Cerebellar cortex (tissue), 1 donor: ENCODE results near the gene SYT13.

Experiments
- DNase-seq: peaks from one replicate; pipeline ENCODE4 v3.0.0-alpha.2; 2015; ENCODE audit warnings: low spot score

The SYT13 gene, protein sequence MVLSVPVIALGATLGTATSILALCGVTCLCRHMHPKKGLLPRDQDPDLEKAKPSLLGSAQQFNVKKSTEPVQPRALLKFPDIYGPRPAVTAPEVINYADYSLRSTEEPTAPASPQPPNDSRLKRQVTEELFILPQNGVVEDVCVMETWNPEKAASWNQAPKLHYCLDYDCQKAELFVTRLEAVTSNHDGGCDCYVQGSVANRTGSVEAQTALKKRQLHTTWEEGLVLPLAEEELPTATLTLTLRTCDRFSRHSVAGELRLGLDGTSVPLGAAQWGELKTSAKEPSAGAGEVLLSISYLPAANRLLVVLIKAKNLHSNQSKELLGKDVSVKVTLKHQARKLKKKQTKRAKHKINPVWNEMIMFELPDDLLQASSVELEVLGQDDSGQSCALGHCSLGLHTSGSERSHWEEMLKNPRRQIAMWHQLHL

DNA sequence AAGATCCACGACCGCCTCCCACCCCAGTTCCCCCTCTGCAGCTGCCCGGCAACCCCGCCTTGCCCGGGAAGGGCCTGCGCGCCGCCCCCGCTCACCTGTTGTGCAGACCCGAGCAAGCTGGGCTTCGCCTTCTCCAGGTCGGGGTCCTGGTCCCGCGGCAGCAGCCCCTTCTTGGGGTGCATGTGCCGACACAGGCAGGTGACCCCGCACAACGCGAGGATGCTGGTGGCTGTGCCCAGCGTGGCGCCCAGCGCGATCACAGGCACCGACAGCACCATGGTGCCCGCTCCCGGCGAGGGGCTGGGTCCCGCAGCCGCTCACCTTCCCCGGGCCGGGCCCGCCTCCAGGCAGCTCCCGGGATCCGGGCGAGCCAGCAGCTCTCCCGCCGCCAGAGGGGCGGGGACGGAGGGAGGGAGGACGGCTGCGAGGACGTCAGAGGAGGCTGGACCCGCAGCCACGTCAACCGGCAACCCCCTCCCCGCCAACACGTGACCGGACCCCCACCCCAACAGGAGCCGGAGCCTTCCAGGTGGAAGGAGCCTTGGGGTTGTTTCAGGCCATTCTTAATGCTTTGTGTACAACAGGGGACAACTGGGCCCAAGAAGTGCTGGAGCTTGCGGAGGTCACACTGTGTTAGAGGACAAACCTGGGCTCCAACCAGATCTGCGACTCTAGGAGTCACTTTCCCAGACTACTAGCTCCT is at the start of gene SYT13:
SYT13 (minus strand) TSS at position 412 of the 703 bp plus-strand sequence; CDS start at position 278, 134 bp downstream.
- DNase-seq, result peak; percentile 82

DNA sequence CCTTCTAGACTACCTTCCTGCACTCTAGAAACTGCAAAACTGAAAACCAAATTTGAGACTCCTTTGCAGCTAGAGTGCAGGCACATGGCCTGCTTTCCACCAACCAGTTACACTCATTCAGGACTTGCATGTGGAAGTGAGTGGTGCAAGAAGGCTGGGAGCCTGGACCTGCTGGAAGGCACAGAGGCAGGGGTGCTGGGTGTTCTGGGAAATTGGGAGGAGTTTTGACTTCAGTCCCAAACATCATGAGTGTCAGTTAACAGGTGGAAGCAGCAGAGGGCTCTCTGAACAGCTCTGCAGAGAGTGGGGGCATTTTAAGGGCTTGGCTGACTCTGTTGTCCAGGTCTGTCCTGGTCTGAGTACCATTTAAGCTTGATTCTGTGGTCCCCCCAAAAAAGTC is 49.3 kb upstream of the SYT13 start:
- DNase-seq, result no peak

DNA sequence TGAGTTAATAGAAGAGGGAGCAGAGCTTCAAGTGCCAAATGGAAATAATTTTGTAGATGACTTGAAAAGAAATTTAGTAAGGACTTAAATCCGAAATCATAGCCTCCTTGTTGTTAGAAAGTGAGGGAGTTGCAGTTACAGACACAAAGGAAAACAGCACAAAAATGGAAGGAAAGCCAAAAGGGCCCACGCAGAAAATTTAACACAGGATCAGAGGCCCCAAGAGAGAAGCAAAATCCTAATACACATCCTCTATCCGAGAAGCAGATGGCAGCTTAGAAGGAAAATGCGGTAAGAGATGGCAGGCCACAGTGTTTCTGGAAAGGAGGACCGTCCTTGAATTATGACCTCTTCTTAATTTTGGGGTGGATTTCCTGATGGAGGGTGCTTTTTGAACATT is 48.7 kb upstream of the SYT13 start:
- DNase-seq, result no peak

DNA sequence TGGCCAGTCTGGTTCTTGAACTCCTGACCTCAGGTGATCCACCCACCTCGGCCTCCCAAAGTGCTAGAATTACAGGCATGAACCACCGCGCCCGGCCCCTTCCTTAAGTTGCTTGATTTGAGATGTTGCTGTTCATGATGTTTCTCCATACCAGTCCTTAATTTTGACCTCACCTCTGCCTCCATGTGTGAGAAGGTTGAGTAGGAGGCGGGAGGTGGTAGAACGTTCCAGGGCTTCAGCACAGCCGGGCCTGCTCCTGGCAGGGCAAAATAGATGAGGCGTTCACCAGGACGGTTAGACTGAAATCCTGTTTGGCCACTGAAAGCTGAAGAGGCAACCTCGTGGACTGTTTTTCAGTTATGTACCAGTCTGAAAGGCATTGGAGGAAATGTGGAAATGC is 48.3 kb upstream of the SYT13 start:
- DNase-seq, result no peak

DNA sequence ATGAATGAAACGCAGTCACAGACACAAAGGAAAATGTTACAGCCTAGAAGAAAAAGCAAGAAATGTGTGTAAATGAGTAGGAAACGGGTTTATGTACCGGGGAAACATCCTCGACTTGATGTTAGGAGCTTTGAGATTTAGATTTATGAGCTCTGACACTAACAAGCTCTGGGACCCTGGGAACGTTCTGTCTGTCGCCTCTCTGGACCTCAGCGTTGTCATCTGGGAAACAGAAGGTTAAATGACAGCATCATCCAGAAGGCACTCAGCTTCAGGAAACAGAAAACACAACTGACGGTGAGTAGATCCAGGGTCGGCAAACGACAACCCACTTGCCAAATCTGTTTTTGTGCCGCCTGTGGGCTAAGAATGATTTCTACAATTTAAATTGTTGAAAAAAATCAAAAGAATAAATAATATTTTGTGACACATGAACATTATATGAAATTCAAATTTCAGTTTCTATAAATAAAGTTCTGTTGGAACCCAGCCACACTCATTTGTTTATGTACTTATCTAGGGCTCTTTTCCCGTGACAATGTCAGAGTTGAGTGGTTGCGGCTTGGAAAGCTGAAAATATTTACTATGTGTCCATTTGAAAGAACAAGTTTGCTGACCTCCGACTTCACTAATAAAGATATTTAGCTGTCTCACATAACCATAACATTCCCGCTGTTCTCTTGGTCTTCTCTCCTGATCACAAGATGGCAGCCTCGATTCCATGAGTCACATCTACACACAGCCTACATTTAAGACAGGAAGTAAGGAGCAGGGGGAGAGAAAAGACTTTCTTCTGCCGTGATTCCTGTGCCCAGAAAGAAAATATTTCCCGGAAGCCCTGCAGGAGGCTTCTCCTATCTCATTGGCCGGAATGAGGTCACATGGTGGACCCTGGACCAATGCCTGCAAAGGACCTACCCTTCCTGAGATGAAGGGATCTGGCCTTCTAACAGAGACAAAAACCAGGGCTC is 47.1 kb upstream of the SYT13 start:
- DNase-seq, result peak; percentile 10

DNA sequence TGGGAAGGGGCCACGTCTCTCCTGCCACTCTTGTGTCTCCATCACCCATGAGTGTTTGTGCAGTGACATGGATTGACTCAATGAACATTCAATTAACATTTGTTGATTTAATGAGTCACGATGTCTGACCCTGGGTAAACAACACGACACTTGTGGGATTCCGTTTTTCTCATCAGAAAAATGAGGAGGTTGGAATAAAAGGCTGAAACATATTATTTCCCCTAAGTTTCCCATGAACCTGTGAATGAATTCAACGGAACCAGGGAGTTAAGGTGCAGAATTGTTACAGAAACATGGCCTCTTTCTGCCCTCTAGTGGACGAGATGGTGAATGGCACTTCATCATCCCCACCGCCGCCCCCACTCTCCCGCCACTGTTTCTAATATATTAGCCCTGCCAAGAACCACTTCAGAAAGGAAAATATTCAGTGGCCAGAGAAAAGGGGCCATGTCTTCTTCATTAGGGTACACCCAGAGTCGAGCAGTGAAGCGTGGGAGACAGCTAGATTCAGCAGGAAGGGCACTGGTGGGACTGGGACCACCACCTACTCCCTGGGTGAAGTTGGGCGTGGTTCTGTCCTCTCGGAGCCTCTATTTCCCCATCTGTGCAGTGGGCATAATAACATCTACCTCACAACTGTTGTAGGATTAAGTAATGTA is 46.3 kb upstream of the SYT13 start:
- peak; percentile 63 for DNase-seq

DNA sequence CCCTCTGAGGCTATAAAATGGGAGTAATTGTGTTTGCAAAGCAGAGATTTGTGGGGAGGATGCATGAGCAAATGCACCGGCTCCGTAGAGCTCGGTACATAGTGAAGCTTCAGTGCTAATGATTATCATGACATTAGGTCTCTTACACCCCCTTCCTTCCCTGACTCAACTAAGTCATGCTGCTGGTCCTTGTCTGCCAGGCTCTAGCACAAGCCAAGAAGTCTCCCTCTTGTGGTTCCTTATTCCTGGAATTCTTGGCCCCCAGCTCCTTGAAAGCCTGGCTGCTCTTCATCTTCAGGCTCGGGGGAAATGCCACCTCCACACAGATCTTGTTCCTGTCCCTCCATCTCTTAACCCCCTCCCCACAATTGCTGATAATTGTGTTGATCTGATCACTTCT is 45.7 kb upstream of the SYT13 start:
- DNase-seq, result no peak

DNA sequence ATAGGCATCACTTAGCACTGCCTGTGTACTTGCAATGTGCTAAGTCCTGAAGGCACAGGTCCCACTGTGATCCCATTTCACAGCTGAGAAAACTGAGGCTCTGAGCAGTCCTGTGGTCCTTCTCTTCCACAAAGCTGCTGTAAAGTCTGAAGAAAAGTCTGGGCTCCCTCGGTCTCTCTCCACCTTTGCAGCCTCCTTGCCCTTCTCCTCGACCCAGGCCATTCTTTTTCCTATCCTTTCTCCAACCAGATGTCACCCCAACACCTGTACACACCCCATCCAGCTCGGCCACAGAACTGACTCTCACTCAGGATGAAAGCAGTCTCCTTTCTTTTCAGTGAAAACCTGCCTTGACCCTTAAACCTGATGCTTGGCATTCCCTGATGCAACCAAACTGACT is 42.6 kb upstream of the SYT13 start:
- no peak for DNase-seq

DNA sequence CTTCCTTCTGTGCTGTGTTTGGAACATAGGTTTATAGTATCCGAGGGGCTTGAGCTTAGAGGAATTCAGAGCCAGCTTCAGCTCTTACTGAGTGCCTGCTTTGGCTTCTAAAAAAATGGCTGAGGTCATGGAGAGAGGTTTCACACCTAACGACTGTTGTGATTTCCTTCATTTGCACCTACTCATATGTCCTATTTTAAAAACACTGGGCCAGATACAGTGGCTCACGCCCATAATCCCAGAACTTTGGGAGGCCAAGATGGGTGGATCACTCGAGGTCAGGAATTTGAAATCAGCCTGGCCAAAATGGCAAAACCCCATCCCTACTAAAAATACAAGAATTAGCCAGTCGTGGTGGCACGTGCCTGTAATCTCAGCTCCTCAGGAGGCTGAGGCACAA is 38.3 kb upstream of the SYT13 start:
- DNase-seq, result no peak

DNA sequence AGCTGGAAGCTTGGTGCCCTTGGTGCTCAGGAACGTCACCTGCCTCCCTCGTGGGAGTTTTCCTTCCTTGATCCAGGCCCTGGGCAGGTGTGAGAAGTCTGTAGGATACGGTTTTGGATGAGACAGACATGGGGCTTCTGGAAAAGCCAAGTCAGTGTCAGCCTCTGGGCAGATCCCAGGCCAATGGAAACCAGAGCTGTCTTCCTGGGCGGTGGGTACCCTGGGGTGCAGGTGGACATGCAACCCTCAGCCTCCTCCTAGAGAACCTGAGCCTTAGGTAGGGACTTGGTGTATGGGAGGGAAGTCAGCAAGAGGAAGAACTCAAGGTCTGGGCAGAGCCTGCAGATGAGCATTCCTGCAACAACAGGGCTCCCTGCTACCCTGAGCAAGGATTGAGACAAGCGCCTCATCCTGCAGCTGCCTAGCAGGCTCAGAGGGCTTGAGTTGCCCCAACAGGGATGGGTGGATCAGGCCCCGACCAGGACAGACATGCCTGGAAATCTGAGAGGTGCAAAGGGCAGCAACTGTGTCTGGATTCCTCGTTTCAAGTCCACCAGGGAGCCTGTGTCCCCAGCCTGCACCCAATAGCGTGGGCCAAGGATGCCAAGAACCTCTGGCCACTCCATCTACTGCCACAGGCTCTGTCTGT is 37.6 kb upstream of the SYT13 start:
- no peak for DNase-seq

DNA sequence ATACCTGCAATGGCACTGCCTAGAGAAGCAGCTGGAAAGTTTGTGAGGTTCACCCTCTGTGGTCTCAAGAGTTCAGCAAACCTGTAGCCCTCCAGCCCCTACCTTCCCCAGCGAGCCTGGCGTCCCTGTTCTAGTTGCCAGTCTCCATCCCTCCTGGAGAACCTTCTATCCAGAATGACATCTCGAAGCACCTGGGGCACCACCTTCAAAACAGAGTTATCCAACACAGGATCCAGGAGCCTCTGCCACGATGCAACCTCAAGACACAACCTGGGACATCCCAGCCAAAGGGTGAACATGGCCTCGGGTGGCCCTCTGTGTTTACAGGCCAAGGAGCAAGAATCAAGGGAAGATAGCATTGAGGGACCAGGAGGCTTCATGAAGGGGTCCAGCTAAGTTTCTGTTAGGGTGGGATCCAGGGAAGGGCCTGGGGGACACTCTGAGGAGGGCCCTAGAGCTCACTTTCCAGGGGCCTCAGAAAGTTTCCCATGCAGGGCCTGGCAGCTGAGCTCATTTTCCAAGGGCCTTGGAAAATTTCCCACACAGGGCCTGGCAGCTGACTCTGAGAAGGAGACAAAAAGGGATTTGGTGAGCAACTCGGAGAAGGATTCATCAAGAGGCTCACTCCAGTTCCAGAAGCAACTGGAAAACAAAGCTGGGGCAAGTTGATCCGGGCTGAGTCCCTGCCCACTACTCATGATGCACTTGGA is 36.9 kb upstream of the SYT13 start:
- no peak for DNase-seq

DNA sequence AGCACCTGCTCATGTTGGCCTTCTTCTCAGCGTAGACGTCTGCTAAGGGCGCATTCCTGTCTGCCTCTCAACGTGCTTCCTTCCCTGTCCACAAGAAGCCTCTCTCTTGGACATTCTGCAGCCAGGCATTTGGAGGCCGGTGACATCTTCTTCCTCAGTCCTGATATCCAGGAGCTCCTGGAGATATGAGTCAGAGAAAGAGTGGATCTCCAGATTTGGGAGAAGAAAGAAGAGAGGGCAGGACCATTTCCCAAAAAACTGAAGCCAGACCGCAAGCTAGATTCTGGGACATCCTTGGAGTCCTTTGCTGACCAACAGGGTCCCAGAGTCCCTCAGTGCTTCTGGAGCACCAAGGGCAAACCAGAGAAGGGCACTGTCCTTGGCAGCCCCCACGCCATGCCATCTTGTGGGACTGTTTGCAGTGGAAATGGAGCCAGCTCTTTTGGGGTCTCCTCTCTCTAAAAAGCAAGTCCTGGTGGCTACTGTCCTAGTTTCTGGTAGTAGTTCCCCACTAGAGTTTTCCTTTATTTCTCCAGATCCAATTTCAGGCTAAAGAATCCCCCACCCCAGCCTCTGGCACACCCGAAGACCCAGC is 36.1 kb upstream of the SYT13 start:
- DNase-seq, result no peak

DNA sequence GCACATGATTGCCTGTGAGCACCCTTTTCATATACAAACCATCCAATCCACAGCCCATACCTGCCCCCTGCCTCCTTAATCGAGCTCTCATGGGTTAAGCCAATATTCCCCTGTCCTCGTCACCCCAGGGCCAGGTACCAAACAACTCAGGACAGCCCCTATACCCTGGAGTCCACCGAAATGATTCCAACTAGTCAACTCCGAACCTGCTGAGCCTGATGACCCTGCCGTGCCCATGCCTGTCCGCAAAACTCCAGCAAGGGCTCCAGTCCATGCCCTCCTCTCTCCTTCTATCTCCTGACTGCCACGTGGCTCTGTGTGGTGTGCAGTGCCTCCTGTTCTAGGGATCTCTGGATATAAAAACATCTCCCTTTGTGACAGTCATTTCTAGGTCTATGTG is 35.5 kb upstream of the SYT13 start:
- no peak for DNase-seq

DNA sequence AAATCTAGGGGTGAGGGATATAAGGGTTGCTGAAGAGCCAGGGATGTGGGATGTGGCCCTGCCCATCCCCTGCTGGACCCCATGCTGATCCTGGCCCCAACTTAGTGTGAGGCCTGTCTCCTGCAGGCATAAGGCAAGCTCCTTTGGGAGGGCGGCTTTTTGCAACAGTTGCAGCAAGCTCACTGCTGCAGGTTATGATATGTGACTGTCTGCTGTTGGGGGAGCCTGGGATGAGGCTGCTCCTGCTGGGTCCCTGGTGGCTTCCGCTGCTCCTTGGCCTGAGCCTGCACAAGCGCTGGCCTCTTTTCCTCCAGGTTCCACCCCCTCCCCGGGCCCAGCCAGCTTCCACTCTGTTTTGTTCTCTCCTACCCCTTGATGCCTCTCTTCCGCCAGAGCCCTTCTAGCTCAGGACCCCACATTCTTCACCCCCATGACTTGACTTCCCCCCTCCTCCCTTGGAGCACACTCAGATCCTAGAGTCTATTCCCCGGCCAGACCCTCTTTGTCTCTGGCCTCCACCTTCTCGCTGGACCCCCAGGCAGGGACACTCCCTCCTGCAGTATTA is 35.0 kb upstream of the SYT13 start:
- DNase-seq, result no peak

DNA sequence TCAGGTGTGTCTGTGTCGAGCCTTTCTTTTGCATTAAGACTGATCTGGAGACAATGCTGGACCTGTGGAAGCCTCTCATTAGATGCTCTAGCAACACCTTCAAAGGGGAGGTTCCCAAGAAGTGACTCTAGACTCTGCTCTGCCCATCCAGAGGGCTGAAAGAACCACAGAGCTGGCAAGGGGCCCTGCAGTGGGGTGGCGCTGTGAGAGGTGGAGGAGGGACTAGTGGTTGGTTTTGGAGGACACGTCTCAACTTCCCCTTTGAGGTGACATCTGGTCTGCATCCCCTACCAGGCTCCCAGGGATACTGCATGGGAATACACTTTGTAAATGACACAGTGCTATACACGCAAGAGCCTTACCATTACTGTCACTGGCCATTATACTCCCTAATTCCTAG is 34.2 kb upstream of the SYT13 start:
- DNase-seq, result no peak

DNA sequence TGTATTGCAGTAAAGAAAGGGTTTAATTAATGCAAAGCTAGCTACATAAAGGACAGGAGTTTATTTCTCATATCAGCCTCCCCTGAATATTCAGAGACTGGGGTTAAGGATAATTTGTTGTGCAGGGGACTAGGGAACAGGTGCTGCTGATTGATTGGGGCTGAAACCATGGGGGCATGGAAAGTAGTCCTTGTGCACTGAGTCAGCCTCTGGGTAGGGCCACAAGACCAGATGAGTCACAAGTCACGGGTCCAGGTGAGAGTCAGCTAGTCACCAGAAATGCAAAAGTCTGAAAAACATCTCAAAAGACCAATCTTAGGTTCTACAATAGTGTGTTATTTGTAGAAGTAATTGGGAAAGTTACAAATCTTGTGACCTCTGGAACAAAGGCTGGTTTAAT is 32.9 kb upstream of the SYT13 start:
- no peak for DNase-seq

DNA sequence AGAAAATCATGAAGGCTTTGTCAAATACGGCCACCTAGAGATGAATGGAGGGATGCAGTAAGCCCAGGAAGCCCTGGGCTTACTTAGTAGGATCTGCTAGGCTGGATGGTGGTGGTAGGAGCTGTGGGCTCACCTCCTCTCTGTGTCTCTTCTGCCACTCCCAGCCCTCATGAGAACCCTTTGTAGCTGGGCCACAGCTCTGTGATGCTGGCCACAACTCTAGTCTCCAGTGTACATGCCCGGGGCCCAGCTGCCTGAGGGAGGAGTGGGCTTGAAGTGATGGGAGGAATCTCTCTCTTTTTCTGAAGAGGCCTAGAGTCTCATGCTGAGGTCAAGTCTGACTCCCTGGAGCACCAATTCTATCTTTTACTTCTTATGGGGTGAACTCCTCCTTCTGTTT is 32.4 kb upstream of the SYT13 start:
- DNase-seq, result no peak

DNA sequence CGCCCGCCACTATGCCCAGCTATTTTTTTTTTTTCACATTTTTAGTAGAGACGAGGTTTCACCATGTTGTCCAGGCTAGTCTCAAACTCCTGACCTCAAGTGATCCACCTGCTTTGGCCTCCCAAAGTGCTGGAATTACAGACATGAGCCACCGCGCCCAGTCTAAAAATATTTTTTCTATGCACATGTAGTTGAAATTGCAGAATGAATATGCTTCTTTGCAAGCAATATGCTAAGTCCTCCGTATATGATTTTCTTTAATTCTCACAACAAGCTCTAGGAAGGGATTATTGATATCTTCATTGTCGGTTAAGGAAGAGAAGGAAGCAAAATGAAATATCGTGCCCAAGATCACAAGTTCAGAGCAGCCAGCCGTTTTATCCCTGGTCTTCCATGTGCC is 30.1 kb upstream of the SYT13 start:
- DNase-seq, result no peak

DNA sequence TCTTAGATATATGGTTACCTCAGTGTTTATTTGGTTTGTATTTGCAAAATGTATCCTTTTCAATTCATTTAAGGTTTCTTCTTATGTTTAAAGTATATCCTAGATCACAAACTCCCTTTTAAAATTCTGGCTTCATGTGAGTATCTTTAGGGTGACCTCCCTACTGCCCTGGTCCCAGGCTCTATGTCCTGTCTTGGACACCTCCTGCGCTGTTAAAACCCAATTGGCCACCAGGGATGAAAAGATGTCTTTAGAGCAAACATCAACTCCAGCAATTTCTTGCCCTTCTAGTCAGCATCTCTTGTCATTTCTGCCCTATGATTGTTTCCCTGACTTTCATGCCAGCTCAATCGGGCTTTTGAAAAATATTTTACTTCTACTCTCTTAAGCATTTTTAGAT is 28.8 kb upstream of the SYT13 start:
- no peak for DNase-seq
